Measurements from ENCODE around the gene CADM2. TPM values are rescaled to one million over a fixed set of nuclear protein-coding genes. Genes with fewer than 3 reads are reported as not detected.
"Not testable (repeated sequence)": the region's sequence is repeated elsewhere in the genome, so short reads cannot be mapped to it uniquely, and the experiment has no call there.

CADM2 gene
- total RNA-seq, 2 experiments from 2014 or later = 0.47 to 0.62 TPM

GRCh38 chr3:85476891-85477495, 518.2 kb downstream of the CADM2 start:
- no peaks in the 10 kb centered on the region for H3K4me1 Mint-ChIP-seq
- H3K4me3 Mint-ChIP-seq = no peak overlapping the region
- H3K27ac Mint-ChIP-seq = no peak overlapping the region
- POLR2A ChIA-PET = no interaction called here
- H3K27me3 Mint-ChIP-seq = no peaks in the 10 kb centered on the region
- no peak for DNase-seq
- H3K9me3 Mint-ChIP-seq = no peaks in the 10 kb centered on the region
- H3K36me3 Mint-ChIP-seq = no peaks in the 10 kb centered on the region
- ATAC-seq (ENCODE audit: low read depth) = no peak

DNA sequence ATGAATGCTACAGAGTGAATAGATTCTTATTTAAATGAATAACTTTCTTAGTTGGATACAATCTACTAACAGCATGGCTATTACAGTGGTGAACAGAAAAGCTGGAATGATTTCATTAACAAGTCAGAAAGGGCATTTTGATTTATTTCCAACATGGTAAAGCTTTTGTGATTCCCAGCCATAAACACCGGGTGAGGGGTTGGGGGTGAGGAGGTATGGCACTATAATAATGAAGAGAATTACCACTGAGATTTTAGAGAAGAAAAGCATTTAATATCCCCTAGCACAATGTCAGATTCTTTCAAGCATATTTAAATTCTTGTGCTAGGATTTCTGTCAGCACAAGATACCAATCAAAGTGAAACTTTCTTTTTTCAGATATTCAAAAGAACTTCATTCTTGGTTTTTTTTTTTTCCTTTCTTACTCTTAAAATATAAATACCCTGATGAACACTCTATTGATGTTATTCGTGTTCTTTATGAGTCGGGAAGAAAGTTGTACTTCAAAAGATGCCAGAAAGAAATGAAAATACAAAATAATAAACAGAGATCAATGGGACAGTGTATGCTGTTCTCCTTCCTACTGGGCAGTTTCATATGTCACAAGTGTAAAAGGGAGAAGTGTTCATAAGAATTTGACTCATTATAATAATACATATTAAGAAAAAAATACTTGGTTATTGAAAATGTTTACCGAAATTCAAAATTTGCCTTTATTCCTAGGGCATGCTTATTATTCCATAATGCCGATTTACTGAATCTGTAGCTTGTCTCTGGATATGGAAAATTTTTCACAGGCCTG, 522.8 kb downstream of the CADM2 start:
- no peak for DNase-seq
- Mint-ChIP-seq H3K4me3 (no peak overlapping the region), H3K4me1 (no peaks in the 10 kb centered on the region), H3K9me3 (no peaks in the 10 kb centered on the region), H3K36me3 (no peaks in the 10 kb centered on the region), H3K27ac (no peak overlapping the region), H3K27me3 (no peaks in the 10 kb centered on the region)
- no peak for ATAC-seq (ENCODE audit: low read depth)
- POLR2A ChIA-PET = no interaction called here

DNA sequence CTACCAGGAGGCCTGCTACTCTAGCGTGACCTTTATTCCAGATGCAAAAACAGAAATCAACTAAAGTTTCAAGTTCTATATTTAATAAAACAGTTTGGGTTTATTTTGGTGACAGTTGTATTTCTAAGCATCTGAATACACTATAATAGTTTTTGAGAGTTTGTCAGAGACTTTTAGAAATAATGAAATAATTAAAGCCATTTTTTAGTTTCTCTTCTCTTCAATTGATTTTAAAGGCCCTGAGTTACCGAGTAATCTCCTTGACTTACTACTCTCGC, 523.4 kb downstream of the CADM2 start:
- Mint-ChIP-seq H3K9me3 (no peaks in the 10 kb centered on the region), H3K27me3 (no peaks in the 10 kb centered on the region), H3K4me3 (no peak overlapping the region), H3K27ac (no peak overlapping the region), H3K36me3 (no peaks in the 10 kb centered on the region), H3K4me1 (no peaks in the 10 kb centered on the region)
- DNase-seq = no peak
- no peak for ATAC-seq (ENCODE audit: low read depth)
- POLR2A ChIA-PET = no interaction called here

DNA sequence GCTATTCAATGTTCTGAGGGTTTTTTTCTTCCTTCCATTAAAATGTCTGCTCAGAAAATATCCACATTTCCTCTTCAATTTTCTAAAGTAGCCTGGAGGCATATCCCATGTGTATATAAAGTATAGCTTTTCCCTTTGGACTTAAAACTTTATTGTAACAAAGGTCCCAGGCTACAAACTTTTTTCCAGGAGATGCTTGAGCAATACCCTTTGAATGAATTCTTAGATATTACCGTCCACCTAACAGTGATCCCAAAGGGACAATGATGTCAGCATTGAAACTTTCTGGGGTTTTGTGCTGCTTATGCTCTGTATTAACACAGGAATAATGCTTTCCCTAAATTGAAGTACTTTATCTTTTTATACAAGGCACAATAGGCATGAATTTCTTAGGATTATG, 525.2 kb downstream of the CADM2 start:
- Mint-ChIP-seq H3K36me3 (no peaks in the 10 kb centered on the region), H3K27me3 (no peaks in the 10 kb centered on the region), H3K4me3 (no peak overlapping the region), H3K4me1 (no peaks in the 10 kb centered on the region), H3K9me3 (no peaks in the 10 kb centered on the region), H3K27ac (no peak overlapping the region)
- no peak for DNase-seq
- ATAC-seq (ENCODE audit: low read depth) = no peak
- POLR2A ChIA-PET = no interaction called here

DNA sequence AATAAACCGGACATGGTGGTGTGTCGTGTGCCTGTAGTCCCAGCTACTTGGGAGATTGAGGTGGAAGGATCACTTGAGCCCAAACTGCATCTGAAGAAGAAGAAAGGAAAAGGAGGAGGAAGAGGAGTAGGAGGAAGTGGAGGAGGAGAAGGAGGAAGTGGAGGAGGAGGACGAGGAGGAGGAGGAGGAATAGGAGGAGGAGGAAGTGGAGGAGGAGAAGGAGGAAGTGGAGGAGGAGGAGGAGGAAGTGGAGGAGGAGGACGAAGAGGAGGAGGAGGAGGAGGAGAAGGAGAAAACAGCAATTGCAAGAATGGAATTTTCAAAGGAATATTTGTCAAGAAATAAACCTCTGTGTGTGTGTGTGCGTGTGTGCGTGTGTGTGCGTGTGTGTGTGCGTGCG, 528.6 kb downstream of the CADM2 start:
- POLR2A ChIA-PET = no interaction called here
- DNase-seq (no peak), ATAC-seq (ENCODE audit: low read depth) (no peak)
- no peaks in the 10 kb centered on the region for H3K4me1 Mint-ChIP-seq
- no peak overlapping the region for H3K27ac Mint-ChIP-seq
- H3K27me3 Mint-ChIP-seq = no peaks in the 10 kb centered on the region
- H3K36me3 Mint-ChIP-seq = no peaks in the 10 kb centered on the region
- H3K9me3 Mint-ChIP-seq = no peaks in the 10 kb centered on the region
- H3K4me3 Mint-ChIP-seq = no peak overlapping the region

DNA sequence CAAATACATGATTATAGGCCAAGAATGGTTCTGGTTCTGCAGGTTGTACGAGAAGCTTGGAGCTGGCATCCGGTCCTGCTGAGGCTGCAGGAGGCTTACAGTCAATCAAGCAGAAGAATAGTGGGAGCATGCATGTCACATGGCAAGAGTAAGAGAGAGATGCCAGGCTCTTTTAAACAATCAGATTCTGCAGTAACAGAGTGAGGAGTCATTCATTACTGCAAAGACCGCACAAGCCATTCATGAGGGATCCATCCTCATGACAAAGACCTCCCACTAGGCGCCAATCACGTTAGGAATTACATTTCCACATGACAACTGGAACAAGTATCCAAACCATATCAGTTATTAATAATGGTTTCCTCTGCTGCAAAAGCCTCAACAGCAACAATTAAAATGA, 536.8 kb downstream of the CADM2 start:
- DNase-seq (no peak), ATAC-seq (ENCODE audit: low read depth) (no peak)
- POLR2A ChIA-PET = no interaction called here
- H3K36me3 Mint-ChIP-seq = no peaks in the 10 kb centered on the region
- no peaks in the 10 kb centered on the region for H3K4me1 Mint-ChIP-seq
- no peak overlapping the region for H3K27ac Mint-ChIP-seq
- no peaks in the 10 kb centered on the region for H3K27me3 Mint-ChIP-seq
- H3K4me3 Mint-ChIP-seq = no peak overlapping the region
- no peaks in the 10 kb centered on the region for H3K9me3 Mint-ChIP-seq

DNA sequence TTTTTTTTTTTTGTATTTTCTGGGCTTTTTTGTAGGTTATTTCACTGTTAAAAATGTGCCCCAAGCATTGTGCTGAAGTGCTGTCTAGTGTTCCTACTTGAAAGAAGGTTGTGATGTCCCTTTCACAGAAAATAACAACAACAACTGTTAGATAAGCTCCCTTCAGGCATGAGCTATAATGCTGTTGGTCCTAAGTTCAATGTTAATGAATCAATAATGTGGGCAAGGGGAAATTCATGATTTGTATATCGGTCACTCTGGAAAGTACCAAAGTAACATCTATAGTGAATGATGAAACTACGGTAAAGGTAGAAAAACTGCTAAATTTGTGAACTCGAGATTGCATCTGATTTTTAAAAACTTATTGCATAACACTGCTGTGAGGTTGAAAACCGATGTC, 539.4 kb downstream of the CADM2 start:
- no peak for ATAC-seq (ENCODE audit: low read depth)
- Mint-ChIP-seq H3K36me3 (no peaks in the 10 kb centered on the region), H3K9me3 (no peaks in the 10 kb centered on the region), H3K27me3 (no peaks in the 10 kb centered on the region), H3K4me1 (no peaks in the 10 kb centered on the region), H3K4me3 (no peak overlapping the region), H3K27ac (no peak overlapping the region)
- POLR2A ChIA-PET = no interaction called here
- no peak for DNase-seq

- no peaks in the 10 kb centered on the region for H3K27me3 Mint-ChIP-seq
- H3K27ac Mint-ChIP-seq = no peak overlapping the region
- no peaks in the 10 kb centered on the region for H3K36me3 Mint-ChIP-seq
- POLR2A ChIA-PET = no interaction called here
- DNase-seq = no peak
- no peak for ATAC-seq (ENCODE audit: low read depth)
- no peaks in the 10 kb centered on the region for H3K4me1 Mint-ChIP-seq
- H3K4me3 Mint-ChIP-seq = no peak overlapping the region
- H3K9me3 Mint-ChIP-seq = no peaks in the 10 kb centered on the region
Measured at GRCh38 chr3:85502148-85502875, 543.5 kb downstream of the CADM2 start.

DNA sequence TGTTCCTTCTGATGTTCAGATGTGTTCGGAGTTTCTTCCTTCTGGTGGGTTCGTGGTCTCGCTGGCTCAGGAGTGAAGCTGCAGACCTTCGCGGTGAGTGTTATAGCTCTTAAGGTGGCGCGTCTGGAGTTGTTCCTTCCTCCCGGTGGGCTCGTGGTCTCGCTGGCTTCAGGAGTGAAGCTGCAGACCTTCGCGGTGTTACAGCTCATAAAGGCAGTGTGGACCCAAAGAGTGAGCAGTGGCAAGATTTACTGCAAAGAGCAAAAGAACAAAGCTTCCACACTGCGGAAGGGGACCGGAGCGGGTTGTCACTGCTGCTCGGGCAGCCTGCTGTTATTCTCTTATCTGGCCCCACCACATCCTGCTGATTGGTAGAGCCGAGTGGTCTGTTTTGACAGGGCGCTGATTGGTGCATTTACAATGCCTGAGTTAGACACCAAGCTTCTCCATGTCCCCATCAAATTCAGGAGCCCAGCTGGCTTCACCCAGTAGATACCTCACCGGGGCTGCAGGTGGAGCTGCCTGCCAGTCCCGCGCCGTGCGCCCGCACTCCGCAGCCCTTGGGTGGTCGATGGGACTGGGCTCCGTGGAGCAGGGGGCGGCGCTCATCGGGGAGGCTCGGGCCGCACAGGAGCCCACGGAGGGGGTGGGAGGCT, 545.5 kb downstream of the CADM2 start:
- H3K36me3 Mint-ChIP-seq, H3K9me3 Mint-ChIP-seq, POLR2A ChIA-PET, H3K4me1 Mint-ChIP-seq, H3K27me3 Mint-ChIP-seq: not testable (repeated sequence)
- peak overlapping the region; percentile 85 for H3K27ac Mint-ChIP-seq
- H3K4me3 Mint-ChIP-seq = peak overlapping the region; percentile 75
- ATAC-seq (ENCODE audit: low read depth) = peak; percentile 30
- peak; percentile 32 for DNase-seq

- H3K9me3 Mint-ChIP-seq; H3K27ac Mint-ChIP-seq; ATAC-seq (ENCODE audit: low read depth); DNase-seq; H3K27me3 Mint-ChIP-seq; H3K4me1 Mint-ChIP-seq; POLR2A ChIA-PET; H3K36me3 Mint-ChIP-seq: not testable (repeated sequence)
- peak overlapping the region; percentile 75 for H3K4me3 Mint-ChIP-seq
Measured at GRCh38 chr3:85504785-85505511, 546.2 kb downstream of the CADM2 start.

GRCh38 chr3:85507052-85507451, 548.3 kb downstream of the CADM2 start:
- H3K4me1 Mint-ChIP-seq; POLR2A ChIA-PET; ATAC-seq (ENCODE audit: low read depth); H3K36me3 Mint-ChIP-seq; DNase-seq; H3K4me3 Mint-ChIP-seq; H3K9me3 Mint-ChIP-seq; H3K27me3 Mint-ChIP-seq; H3K27ac Mint-ChIP-seq: not testable (repeated sequence)

DNA sequence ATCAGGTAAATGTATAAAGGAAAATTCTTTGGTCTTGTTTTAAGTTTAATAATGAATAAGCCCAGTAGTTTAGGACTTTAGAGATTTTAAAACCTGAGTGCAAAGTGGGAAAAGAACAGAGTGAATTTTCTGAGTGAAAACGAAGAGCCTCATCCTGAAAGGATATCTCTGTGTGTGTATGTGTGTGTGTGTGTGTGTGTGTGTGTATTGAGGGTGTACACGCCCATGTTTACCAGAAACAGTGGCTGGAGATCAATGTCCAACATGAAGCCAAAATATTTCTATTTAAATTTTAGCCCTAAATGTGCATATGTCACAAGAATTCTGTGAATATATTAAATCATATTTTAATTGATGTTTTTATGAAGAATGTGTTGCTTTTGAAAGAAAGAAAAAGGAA, 549.9 kb downstream of the CADM2 start:
- Mint-ChIP-seq H3K9me3 (no peaks in the 10 kb centered on the region), H3K36me3 (no peaks in the 10 kb centered on the region), H3K27me3 (no peaks in the 10 kb centered on the region), H3K4me3 (no peak overlapping the region), H3K27ac (no peak overlapping the region), H3K4me1 (no peaks in the 10 kb centered on the region)
- ATAC-seq (ENCODE audit: low read depth) = no peak
- no peak for DNase-seq
- POLR2A ChIA-PET = no interaction called here

- POLR2A ChIA-PET = no interaction called here
Measured at GRCh38 chr3:85516146-85516545, 557.4 kb downstream of the CADM2 start.

More at GRCh38 chr3:85516146-85516545, 557.4 kb downstream of the CADM2 start:
- no peaks in the 10 kb centered on the region for H3K4me1 Mint-ChIP-seq
- H3K27ac Mint-ChIP-seq = no peak overlapping the region
- no peaks in the 10 kb centered on the region for H3K27me3 Mint-ChIP-seq
- H3K9me3 Mint-ChIP-seq = peaks cover 1% of the 10 kb centered on the region
- H3K4me3 Mint-ChIP-seq = no peak overlapping the region
- no peak for ATAC-seq (ENCODE audit: low read depth)
- DNase-seq = no peak
- H3K36me3 Mint-ChIP-seq = no peaks in the 10 kb centered on the region

All from activated naive CD8-positive, alpha-beta T cell treated with anti-CD3 and anti-CD28 coated beads, Interleukin-2, amount 10 ng/mL, durations not matched to agents 7 days and 5 days (primary cell).